ENCODE results near the gene HTR1D.
"Not testable (repeated sequence)": the region's sequence is repeated elsewhere in the genome, so short reads cannot be mapped to it uniquely, and the experiment has no call there.

Gene HTR1D

DNA sequence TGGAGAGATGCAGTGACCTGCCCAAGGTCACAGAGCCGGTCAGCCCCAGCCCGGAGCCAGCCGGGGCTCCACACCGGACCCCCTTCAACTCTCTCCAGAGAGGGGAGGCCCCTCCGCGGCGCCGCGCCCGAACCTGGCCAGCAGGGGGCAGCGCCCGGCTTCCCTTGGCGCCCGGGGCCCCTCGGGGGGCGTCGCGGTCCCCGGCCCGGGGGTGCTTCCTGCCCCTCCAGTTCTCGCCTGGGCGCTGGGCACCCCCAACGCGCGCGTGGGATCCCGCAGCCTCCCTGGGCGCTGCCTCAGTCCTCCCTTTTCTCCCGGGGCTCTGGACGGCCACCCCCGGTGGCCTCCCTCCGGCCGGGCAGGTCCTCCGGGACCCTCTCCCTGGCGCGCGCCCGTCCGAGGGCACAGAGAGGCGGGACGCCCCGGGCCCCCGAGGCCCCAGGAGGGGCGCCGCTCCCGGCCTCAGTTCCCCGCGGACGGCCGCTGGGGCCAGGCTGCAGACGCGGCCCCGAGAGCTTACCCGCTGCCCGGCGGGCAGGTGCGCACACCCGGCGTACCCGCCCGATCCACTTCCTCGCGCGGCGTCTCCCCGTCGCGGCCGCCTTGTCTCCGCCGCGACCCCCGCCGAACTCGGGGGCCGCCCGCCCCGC lies 406 bp downstream of the HTR1D start:
- no peak for DNase-seq (ENCODE audit: low read depth)

DNA sequence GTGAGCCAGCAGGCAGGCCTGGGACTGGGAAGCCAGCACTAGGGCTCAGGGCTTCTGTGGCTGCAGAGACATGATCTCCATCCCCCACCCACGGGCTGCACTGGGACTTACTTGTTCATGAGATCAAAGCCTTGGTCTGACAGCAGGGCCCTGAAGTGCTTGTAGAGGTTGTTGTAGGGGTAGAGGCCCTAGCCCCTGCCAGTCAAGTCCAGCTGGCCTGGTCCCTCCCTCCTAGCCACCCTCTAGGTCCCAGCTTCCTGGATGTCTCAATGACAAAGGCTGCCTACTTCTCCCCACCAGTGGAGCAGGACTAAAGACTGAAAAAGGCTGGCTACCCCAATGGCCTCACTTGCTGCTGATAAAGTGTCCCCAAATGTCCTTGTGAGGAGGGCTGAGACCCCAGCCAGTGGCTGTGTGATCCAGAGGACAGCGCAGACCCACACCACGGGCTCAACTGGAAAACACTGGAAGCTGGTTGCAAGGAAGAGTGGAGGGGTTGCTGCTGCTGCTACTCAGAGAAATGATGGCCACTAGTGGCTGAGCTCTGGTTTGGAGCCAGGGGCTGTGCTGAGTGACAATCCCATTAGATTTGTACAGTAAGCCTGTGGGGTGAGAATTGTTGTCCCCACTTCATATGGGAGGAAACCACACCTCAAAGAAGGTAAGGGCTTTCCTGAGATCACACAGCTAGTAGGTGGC lies 1.4 kb downstream of the HTR1D start:
- DNase-seq (ENCODE audit: low read depth), result no peak

- DNase-seq (ENCODE audit: low read depth), result no peak
Measured at GRCh38 chr1:23215291-23215690, 2.0 kb downstream of the HTR1D start.

- peak; percentile 50 for DNase-seq (ENCODE audit: low read depth)
Measured at GRCh38 chr1:23214640-23215039, 2.7 kb downstream of the HTR1D start.

DNA sequence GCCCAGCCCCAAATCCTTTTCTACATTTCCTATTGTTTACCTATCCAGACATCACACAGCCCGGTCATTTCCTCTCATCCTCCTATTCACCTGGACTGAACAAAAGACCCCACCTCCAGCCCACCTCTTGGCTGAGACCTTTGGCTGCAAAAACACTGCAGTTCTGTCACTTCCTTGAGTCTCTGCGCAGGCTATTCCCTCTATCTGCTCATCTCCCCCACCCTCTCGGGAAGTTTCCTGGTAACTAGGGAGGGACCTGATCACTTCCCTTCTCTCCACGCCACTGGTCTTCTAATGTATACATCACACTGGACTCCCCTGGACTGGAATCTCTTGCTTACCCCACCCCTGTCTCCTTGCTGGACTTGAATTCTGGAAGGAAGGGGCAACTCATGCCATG lies 5.3 kb downstream of the HTR1D start:
- no peak for DNase-seq (ENCODE audit: low read depth)

DNA sequence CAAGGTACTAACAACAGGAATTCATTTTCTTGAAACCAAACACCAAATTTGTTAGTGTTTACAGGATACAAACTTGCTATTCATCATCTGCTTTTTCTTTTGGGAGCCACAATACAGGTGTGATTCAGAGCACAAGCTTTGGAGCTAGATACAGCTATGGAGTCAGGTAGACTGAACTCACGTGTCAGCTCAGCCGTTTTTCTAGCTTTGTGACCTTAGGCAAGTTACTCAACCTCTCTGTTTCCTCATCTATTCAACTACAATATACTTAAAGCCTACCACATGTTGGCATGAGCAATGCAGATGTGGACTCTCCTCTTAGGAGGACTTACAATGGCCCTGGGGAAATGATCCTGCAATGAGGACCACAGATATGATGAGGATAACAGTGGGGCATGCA lies 6.3 kb downstream of the HTR1D start:
- DNase-seq (ENCODE audit: low read depth), result no peak

DNA sequence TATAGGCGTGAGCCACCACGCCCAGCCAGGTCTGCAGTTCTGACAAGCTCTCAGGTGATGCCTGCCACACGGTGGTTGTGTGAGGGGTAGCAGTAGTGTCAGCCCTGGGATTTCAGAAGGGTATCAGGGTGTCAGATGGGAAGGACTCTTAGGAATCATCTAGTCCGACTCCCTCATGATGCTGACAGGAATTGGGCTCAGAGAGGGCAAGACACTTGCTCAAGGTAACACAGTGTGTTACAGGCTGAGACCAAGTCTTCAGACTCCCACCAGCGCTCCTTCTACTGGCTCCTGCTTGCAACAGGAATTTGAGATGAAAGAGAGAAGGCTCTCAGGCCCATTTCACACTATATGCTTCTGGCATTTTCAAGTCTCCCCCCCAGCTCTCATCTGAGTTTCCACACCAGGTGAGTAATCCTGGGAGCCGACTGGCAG lies 6.9 kb downstream of the HTR1D start:
- DNase-seq (ENCODE audit: low read depth), result peak; percentile 34

DNA sequence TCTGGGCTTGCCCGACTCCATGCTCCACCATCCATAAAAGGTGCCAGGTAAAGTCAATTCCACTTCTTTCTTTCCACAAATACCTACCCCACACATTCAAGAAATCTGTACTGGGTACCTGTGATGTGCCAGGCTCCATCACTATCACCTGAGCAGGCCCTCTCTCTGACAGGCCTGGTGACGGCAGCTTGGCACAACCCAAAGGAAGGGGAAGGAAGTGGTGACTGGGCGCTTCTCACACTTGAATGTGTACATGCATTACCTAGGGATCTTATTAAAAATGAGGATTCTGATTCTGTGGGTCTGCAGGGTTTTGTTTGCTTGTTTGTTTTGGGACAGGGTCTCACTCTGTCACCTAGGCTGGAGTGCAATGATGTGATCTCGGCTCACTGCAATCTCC lies 7.5 kb downstream of the HTR1D start:
- no peak for DNase-seq (ENCODE audit: low read depth)

DNA sequence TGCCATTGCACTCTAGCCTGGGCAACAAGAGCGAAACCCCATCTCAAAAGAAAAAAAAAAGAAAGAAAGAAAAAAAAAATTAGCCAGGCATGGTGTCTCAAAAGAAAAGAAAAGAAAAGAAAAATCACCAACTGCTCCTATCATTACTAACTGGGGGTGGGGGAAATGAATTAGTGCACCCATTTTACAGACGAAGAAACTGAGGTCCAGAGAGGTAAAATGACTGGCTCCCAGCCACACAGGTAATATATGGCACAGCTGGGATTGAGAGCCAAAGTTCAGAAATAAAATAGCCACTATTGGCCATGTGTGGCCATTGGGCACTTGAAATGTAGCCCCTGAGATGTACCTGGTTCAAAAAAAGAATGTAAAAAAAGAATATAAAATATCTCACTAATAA lies 8.8 kb downstream of the HTR1D start:
- no peak for DNase-seq (ENCODE audit: low read depth)

- DNase-seq (ENCODE audit: low read depth), result not testable (repeated sequence)
Measured at GRCh38 chr1:23207733-23208132, 9.6 kb downstream of the HTR1D start.

- peak; percentile 69 for DNase-seq (ENCODE audit: low read depth)
Measured at GRCh38 chr1:23202263-23202749, 15.0 kb downstream of the HTR1D start.

DNA sequence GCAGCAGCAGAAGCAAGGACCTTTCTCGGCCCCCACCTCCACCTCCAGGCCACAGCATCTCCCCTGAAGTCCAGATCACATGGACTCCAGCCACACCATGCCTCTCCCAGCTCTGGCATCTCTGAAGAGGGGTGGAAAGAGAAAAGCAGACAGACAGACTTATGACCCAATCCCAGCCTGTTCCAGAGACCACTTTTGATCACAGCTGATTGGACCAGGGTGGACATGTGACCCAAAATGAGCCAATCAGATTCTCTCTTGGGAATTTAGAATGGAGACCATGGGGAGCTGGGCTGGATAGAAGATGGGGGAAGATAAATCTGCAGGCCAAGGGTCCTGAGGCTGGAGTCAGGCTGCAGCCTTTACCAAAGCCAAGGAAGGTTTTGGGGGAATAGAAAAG lies 16.4 kb downstream of the HTR1D start:
- DNase-seq (ENCODE audit: low read depth), result peak; percentile 28

DNA sequence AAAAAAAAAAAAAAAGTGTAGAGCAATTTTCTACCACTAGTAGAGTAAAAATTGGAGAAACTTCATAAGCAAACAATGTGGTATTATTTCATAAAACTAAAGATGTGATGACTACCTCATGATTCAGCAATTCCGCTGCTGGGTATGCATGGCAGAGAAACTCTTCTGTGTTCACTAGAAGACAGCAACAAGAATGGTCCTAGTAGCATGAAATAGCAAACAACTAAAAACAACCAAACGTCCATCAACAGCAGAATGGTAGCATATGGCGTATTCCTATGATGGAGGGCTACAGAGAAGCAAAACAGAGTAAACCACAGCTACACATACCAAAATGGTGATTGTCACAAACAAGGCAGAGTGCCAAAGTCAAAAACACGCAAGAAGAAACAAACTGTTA lies 18.9 kb downstream of the HTR1D start:
- peak; percentile 94 for DNase-seq (ENCODE audit: low read depth)

GRCh38 chr1:23196627-23197328 lies 20.5 kb downstream of the HTR1D start:
- peak; percentile 99 for DNase-seq (ENCODE audit: low read depth)

GRCh38 chr1:23194119-23194984 lies 22.9 kb downstream of the HTR1D start:
- peak; percentile 97 for DNase-seq (ENCODE audit: low read depth)

DNA sequence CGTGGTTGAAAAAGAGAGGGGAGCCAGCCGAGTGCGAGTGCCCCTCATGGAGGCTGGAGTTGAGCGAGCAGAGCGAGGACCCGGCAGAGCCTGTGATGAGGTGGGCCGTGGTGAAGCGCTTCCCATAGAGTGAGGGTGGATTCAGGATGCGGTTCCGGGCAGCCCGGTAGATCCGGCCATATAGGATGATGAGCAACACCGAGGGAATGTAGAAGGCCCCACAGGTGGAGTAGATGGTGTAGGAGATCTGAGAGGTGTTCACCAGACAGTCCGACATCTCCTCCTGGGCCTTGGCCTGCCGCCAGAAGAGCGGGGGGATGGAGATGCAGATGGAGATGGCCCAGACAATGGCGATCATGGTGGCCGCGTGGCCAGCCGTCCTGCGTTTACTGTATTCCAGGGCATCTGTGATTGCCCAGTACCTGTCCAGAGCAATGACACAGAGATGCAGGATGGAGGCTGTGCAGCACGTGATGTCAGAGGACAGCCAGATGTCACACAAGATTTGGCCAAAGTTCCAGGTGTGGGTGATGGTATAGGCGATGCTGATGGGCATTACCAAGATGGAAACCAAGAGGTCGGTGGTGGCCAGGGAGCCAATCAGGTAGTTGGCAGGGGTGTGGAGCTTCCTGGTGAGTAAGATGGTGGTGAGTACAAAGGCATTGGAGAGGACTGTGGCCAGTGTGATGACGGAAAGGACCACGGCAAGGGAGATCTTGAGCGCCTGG lies 23.7 kb downstream of the HTR1D start:
- DNase-seq (ENCODE audit: low read depth), result no peak

DNA sequence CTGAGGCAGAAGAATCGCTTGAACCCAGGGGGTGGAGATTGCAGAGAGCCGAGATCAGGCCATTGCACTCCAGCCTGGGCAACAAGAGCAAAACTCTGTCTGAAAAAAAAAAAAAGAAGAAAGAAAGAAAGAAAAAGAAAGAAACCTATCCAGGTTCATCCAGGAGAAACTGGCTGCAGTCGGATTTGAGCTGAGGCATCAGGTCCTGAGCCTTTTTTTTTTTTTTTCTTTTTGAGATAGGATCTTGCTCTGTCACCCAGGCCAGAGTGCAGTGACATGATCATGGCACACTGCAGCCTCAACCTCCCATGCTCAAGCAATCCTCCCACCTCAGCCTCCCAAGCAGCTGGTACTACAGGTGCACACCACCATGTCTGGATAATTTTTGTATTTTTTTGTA lies 26.1 kb downstream of the HTR1D start:
- no peak for DNase-seq (ENCODE audit: low read depth)

DNA sequence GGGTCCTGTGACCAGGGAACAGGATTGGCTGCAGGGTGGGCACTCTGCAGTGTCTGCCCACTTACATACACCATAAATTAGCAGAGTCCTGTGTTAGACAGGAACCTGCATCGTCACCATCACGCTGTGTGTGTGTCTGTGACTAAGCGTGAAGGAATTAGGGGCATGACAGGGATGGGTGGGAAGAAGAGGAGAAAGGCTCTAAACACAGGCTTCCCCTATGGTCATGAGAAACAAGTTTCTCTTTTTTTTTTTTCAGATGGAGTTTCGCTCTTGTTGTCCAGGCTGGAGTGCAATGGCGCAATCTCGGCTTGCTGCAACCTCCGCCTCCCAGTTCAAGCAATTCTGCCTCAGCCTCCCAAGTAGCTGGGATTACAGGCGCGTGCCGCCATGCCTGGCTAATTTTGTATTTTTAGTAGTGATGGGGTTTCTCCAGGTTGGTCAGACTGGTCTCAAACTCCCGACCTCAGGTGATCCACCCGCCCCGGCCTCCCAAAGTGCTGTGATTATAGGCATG lies 28.3 kb downstream of the HTR1D start:
- peak; percentile 98 for DNase-seq (ENCODE audit: low read depth)

DNA sequence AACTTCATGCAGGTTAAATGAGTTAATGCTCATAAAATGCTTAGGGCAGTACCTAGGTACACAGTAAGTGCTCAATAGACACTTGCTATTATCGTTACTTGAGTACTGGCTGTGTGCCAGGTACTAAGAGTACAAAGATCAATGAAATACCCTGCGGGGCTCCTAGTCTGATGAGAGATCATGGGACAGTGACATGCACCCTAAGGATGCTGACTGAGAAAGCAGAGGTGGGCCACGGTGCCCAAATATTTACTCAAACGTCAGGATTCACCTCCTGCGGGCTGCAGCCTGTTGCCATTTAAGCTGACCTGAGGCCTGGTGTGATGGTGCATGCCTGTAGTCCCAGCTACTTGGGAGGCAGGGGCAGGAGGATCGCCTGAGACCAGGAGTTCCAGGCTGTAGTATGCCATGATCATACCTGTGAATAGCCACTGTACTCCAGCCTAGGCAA lies 28.8 kb downstream of the HTR1D start:
- DNase-seq (ENCODE audit: low read depth), result peak; percentile 35

- no peak for DNase-seq (ENCODE audit: low read depth)
Measured at GRCh38 chr1:23187637-23188036, 29.7 kb downstream of the HTR1D start.

GRCh38 chr1:23185381-23185780 lies 31.9 kb downstream of the HTR1D start:
- no peak for DNase-seq (ENCODE audit: low read depth)
